Spleen (tissue), 11 donors: ENCODE measurements around the gene NFE2L1. TPM values are rescaled to one million over a fixed set of nuclear protein-coding genes. Genes with fewer than 3 reads are reported as not detected.
A peak's percentile ranks its signal among the peaks of the same experiment; 100 is the strongest.

ENCODE experiments used
- DNase-seq: peaks from one replicate; pipeline ENCODE4 v3.0.0-alpha.2; 2020
- H3K27ac ChIP-seq, 8 donors: fragments of 200-600 bp; sonication (generic) in 7 of 8; 1 replicate in 4 of 8; 2 replicates in 4 of 8; pipeline versions ENCODE4 v1.5.0 to v1.8.0; 2016 to 2021; ENCODE audit warnings: inconsistent platforms in 4 of 8, mild to moderate bottlenecking in 4 of 8, moderate library complexity in 1 of 8
- H3K27me3 ChIP-seq, 7 donors: fragments of 200-600 bp; sonication (generic) in 6 of 7; replicated peaks in 1 of 7; 1 replicate in 4 of 7; 2 replicates in 3 of 7; pipeline versions ENCODE4 v1.5.0 to v1.8.0; 2016 to 2021; ENCODE audit warnings: inconsistent platforms in 3 of 7, mild to moderate bottlenecking in 1 of 7
- H3K36me3 ChIP-seq, 6 donors: fragments of 200-600 bp; sonication (generic) in 5 of 6; 1 replicate in 4 of 6; 2 replicates in 2 of 6; pipeline versions ENCODE4 v1.5.0 to v1.8.0; 2016 to 2021; ENCODE audit warnings: inconsistent platforms in 2 of 6
- H3K4me1 ChIP-seq, 6 donors: fragments of 200-600 bp; sonication (generic) in 5 of 6; 1 replicate in 3 of 6; 2 replicates in 3 of 6; pipeline versions ENCODE4 v1.5.0 to v1.8.0; 2016 to 2021; ENCODE audit warnings: inconsistent platforms in 3 of 6
- H3K4me3 ChIP-seq, 8 donors: fragments of 200-600 bp; sonication (generic) in 7 of 8; 1 replicate in 4 of 8; 2 replicates in 4 of 8; pipeline versions ENCODE4 v1.5.0 to v1.8.0; 2016 to 2021; ENCODE audit warnings: inconsistent platforms in 4 of 8, mild to moderate bottlenecking in 4 of 8, moderate library complexity in 2 of 8
- H3K9me3 ChIP-seq, 8 donors: fragments of 200-600 bp; sonication (generic) in 7 of 8; 1 replicate in 4 of 8; 2 replicates in 4 of 8; pipeline versions ENCODE4 v1.5.0 to v1.8.0; 2016 to 2021; ENCODE audit warnings: inconsistent platforms in 4 of 8
- POLR2A ChIP-seq, 3 donors: fragments of 450-650 bp; IDR thresholded peaks; one replicate each; pipeline ENCODE4 v1.5.1; 2017; ENCODE audit warnings: antibody characterized with exemption in 3 of 3, mild to moderate bottlenecking in 1 of 3
- POLR2AphosphoS5 ChIP-seq, 3 donors: sonication (generic); formaldehyde crosslinking; IDR thresholded peaks; one replicate each; pipeline ENCODE4 v1.5.1; 2017; ENCODE audit warnings: antibody characterized with exemption in 3 of 3
- WGBS, 5 donors: extraction: QIAGEN DNeasy Blood & Tissue Kit in 3 of 5; methylation state at CpG; one replicate each; pipeline versions ENCODE4 v1.1.5 to v1.1.7; 2013 to 2018; 5-methylcytosine and 5-hydroxymethylcytosine counted together
- intact Hi-C: fragments of 100-400 bp; cut with DNase I; formaldehyde crosslinking; loops from one replicate; pipeline ENCODE4 v1.15.0; 2023; ENCODE audit warnings: low total_unique reads
- polyA plus RNA-seq, 3 donors: library from polyadenylated mRNA; stranded (reverse); fragments of 200-250 nt; gene quantifications; one replicate each; pipeline ENCODE4 v1.2.1, GENCODE V29; 2013
- total RNA-seq, 7 donors: library from RNA; depleted of rRNA in 3 of 7; stranded (reverse); fragments of >200 nt in 3 of 7; fragmentation: NEBNext Ultra II Directional in 4 of 7; extraction: Animal tissue kit (Norgen Biotek cat#: 25700) in 4 of 7; gene quantifications; one replicate each; pipeline versions ENCODE4 v1.1.0 to v1.2.1, GENCODE V29; 2016 to 2021
- TF ChIP-seq, protein P1 (sequence below), 11 experiments: fragments of 200-600 bp in 7 of 11; fragments of 450-650 bp in 4 of 11; sonication (generic) in 4 of 11; IDR thresholded peaks in 8 of 11; conservative IDR thresholded peaks in 3 of 11; 1 replicate in 7 of 11; 2 replicates in 4 of 11; pipeline versions ENCODE4 v1.4.0 to v1.8.0; 2016 to 2021; ENCODE audit warnings: antibody characterized with exemption in 11 of 11, inconsistent platforms in 4 of 11, mild to moderate bottlenecking in 1 of 11
- donor health status: healthy with polysubstance abuse.
- donor health status: DM: no; HTN: no; CAD: no; lungs with moderate emphysema.
- donor health status: DM: no; HTN: no; CAD: no.
- donor health status: Bipolar disorder and iron deficiency.
- donor health status: healthy.
- donor health status: DM: no; HTN: no; CAD: no.
- donor health status: DM: yes; HTN: yes; CAD: no.

The NFE2L1 gene
- total and polyA plus RNA-seq, 10 donors, result 21.2 to 242 (median 134) TPM

GRCh38 chr17:48104440-48104839 is 56.3 kb downstream of the NFE2L1 start:
- Histone ChIP-seq H3K4me1 (peaks cover 24 to 84% (median 49%) of the 10 kb centered on the region in 6 donors), H3K27ac (peak overlapping the region in 3 of 8 donors; percentile 36 to 94 (median 90)), H3K27me3 (no peaks in the 10 kb centered on the region), H3K4me3 (no peak overlapping the region), H3K36me3 (no peaks in the 10 kb centered on the region), H3K9me3 (peaks cover 0 to 6% (median 0%) of the 10 kb centered on the region in 8 donors)
- WGBS, 5 donors, result 70 to 84% (median 75%) methylated on average over 7 of the region's 7 CpGs
- peak; percentile 47 for DNase-seq
- TF ChIP-seq POLR2A (IDR thresholded peaks at IDR 0.05), result no peak
- TF ChIP-seq, protein P1, sequence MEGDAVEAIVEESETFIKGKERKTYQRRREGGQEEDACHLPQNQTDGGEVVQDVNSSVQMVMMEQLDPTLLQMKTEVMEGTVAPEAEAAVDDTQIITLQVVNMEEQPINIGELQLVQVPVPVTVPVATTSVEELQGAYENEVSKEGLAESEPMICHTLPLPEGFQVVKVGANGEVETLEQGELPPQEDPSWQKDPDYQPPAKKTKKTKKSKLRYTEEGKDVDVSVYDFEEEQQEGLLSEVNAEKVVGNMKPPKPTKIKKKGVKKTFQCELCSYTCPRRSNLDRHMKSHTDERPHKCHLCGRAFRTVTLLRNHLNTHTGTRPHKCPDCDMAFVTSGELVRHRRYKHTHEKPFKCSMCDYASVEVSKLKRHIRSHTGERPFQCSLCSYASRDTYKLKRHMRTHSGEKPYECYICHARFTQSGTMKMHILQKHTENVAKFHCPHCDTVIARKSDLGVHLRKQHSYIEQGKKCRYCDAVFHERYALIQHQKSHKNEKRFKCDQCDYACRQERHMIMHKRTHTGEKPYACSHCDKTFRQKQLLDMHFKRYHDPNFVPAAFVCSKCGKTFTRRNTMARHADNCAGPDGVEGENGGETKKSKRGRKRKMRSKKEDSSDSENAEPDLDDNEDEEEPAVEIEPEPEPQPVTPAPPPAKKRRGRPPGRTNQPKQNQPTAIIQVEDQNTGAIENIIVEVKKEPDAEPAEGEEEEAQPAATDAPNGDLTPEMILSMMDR (IDR thresholded peaks at IDR 0.05 in 8 of 11, conservative IDR thresholded peaks at IDR 0.05 in 3 of 11), result no peak
- intact Hi-C loops, result no loop called here

DNA sequence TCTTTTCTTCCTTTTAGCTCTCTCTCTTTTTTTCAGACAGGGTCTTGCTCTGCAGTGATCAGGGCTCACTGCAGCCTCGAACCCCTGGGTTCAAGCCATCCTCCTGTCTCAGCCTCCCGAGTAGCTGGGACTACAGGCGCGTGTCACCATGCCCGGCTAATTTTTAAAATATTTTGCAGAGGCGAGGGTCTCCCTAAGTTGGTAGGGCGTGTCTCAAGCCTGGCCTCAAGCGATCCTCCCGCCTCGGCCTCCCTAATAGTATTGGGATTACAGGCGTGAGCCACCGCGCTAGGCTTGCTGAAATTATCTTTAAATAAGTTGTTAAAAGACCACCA is 58.6 kb downstream of the NFE2L1 start:
- 42 to 56% (median 45%) methylated on average over 13 of the region's 13 CpGs for WGBS, 5 donors
- peak; percentile 77 for DNase-seq
- Histone ChIP-seq H3K9me3 (peaks cover 0 to 6% (median 0%) of the 10 kb centered on the region in 8 donors), H3K4me1 (peaks cover 28 to 88% (median 57%) of the 10 kb centered on the region in 6 donors), H3K4me3 (peak overlapping the region; percentile 63 to 94 (median 80)), H3K27ac (peak overlapping the region; percentile 92 to 99 (median 96)), H3K27me3 (no peaks in the 10 kb centered on the region), H3K36me3 (no peaks in the 10 kb centered on the region)
- intact Hi-C loops, result no loop called here
- TF ChIP-seq, protein P1 (IDR thresholded peaks at IDR 0.05 in 8 of 11, conservative IDR thresholded peaks at IDR 0.05 in 3 of 11), result no peak
- TF ChIP-seq POLR2AphosphoS5 (IDR thresholded peaks at IDR 0.05), result no peak
- TF ChIP-seq POLR2A (IDR thresholded peaks at IDR 0.05), result no peak

DNA sequence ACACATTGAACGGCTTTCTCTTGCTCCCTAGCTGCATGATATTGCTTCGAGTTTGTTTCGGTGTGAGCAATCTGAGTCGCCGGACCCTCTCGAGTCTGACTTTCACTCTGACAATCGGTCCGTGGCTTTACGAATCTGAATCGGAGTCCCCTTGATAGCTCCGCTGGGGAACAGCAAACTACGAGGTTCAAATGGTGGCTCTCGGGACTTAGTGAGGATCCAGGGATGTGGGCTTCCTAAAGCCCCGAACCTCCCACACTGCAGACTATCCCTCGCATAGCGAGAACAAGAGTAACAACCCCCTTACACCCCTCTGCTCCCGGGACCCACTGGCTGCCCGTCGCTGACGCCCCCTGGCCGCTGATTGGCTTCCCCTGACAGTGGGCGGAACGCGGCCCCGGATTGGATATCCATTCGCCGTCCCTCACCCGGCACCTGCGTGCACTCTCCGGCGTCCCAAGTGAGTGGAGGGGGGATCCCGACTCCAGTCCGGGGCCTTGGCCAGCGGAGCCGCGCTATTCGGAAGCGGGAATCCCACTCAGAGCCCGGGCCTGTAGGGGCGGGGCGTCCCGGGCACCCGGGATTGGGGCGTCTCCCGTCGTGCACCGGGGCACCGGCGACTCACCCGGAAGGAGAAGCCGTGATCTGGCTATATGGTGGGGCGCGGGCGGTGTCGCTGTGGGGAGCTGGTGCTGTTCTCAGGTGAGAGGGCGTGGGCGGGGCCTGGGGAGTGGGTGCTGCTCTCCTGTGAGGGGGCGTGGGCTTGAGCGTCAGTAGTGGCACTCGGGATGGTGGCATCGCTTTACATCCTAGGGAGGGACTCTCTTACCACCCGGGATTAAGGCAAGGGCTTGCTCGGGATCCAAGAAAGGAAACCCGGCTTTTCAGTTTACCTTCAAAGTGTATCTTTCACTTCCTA is 59.2 kb downstream of the NFE2L1 start, which contains the start of gene SNX11:
Gene SNX11, plus strand, starts transcription at position 630 of the 919 bp plus-strand sequence. CDS start 4,278 bp downstream, outside the sequence.
- intact Hi-C loops, result no loop called here

More for the DNA sequence above, 59.2 kb downstream of the NFE2L1 start, which contains the start of gene SNX11:
- Histone ChIP-seq H3K27ac (peak within 1 kb of the TSS; percentile 92 to 99 (median 96)), H3K9me3 (peaks cover 0 to 6% (median 0%) of the 10 kb centered on the region in 8 donors), H3K36me3 (no peaks in the 10 kb centered on the region), H3K27me3 (no peaks in the 10 kb centered on the region), H3K4me3 (peak within 1 kb of the TSS; percentile 63 to 94 (median 80)), H3K4me1 (peaks cover 25 to 88% (median 57%) of the 10 kb centered on the region in 6 donors)
- peak; percentile 98 for DNase-seq
- WGBS, 5 donors, result 0 to 1% (median 1%) methylated on average over 23 to 64 of the region's 64 CpGs
- peak; percentile 24 to 56 (median 47) for TF ChIP-seq POLR2A (IDR thresholded peaks at IDR 0.05)
- TF ChIP-seq POLR2AphosphoS5 (IDR thresholded peaks at IDR 0.05), result peak; percentile 93 to 95 (median 95)
- TF ChIP-seq, protein P1 (IDR thresholded peaks at IDR 0.05 in 8 of 11, conservative IDR thresholded peaks at IDR 0.05 in 3 of 11), result peak in 4 of 11 experiments; percentile 20 to 34 (median 30)
